DOHH2 (cell line): Measurements from ENCODE around the gene TFPT.

Source experiments
- H3F3A ChIP-seq: fragments of 200-600 bp; sonication (generic), shearing (Covaris generic); 2 replicates; pipeline ENCODE4 v1.6.0; 2016; ENCODE audit warnings: antibody characterized with exemption, mild to moderate bottlenecking; ENCODE audit not compliant: control insufficient read depth, insufficient read depth
- H3K27ac ChIP-seq: fragments of 200-600 bp; sonication (generic); 2 replicates; pipeline ENCODE4 v1.5.1; 2014; ENCODE audit warnings: low read depth, mild to moderate bottlenecking, low read length, moderate library complexity
- H3K27me3 ChIP-seq: fragments of 200-600 bp; sonication (generic); 2 replicates; pipeline ENCODE4 v1.6.1; 2014; ENCODE audit warnings: mild to moderate bottlenecking, low read length, mixed read lengths; ENCODE audit not compliant: control insufficient read depth
- H3K36me3 ChIP-seq: fragments of 200-600 bp; sonication (generic); 2 replicates; pipeline ENCODE4 v1.6.1; 2014; ENCODE audit warnings: mild to moderate bottlenecking, low read length, moderate library complexity, mixed read lengths; ENCODE audit not compliant: control insufficient read depth
- H3K4me1 ChIP-seq: fragments of 200-600 bp; sonication (generic); 2 replicates; pipeline ENCODE4 v1.6.1; 2014; ENCODE audit warnings: mild to moderate bottlenecking, low read length, mixed read lengths; ENCODE audit not compliant: control insufficient read depth
- H3K4me2 ChIP-seq: fragments of 200-600 bp; sonication (generic); 2 replicates; pipeline ENCODE4 v1.6.0; 2014; ENCODE audit warnings: mild to moderate bottlenecking, low read length, moderate library complexity
- H3K4me3 ChIP-seq: fragments of 200-600 bp; sonication (generic); 2 replicates; pipeline ENCODE4 v1.5.1; 2014; ENCODE audit warnings: mild to moderate bottlenecking, low read length, mixed read lengths
- H3K79me2 ChIP-seq: fragments of 200-600 bp; sonication (generic); 2 replicates; pipeline ENCODE4 v1.6.1; 2014; ENCODE audit warnings: mild to moderate bottlenecking, low read length, mixed read lengths; ENCODE audit not compliant: control insufficient read depth
- H3K9me2 ChIP-seq: fragments of 200-600 bp; sonication (generic); replicated peaks from 2 replicates; pipeline ENCODE4 v1.6.1; 2014; ENCODE audit warnings: mild to moderate bottlenecking, low read length, mixed read lengths; ENCODE audit not compliant: control insufficient read depth
- H3K9me3 ChIP-seq: fragments of 200-600 bp; sonication (generic); 2 replicates; pipeline ENCODE4 v1.6.1; 2014; ENCODE audit warnings: antibody characterized with exemption, low read length, mixed read lengths; ENCODE audit not compliant: control insufficient read depth, insufficient read depth
- H4K20me1 ChIP-seq: fragments of 200-600 bp; sonication (generic); 2 replicates; pipeline ENCODE4 v1.6.0; 2014; ENCODE audit warnings: low read depth, mild to moderate bottlenecking, antibody characterized with exemption, low read length, moderate library complexity; ENCODE audit not compliant: control insufficient read depth, insufficient read depth
- EZH2phosphoT487 ChIP-seq: fragments of 200-600 bp; sonication (generic); IDR thresholded peaks from 2 replicates; pipeline ENCODE4 v1.6.1; 2017; ENCODE audit warnings: borderline replicate concordance, mild to moderate bottlenecking, antibody characterized with exemption, low read length, moderate library complexity, mixed read lengths
- TF ChIP-seq, protein P1 (sequence below): fragments of 200-600 bp; sonication (generic); IDR thresholded peaks from one replicate; pipeline ENCODE4 v1.5.1; 2014; ENCODE audit warnings: antibody characterized with exemption, mild to moderate bottlenecking, low read depth, low read length; ENCODE audit not compliant: poor library complexity, severe bottlenecking

Gene TFPT

DNA sequence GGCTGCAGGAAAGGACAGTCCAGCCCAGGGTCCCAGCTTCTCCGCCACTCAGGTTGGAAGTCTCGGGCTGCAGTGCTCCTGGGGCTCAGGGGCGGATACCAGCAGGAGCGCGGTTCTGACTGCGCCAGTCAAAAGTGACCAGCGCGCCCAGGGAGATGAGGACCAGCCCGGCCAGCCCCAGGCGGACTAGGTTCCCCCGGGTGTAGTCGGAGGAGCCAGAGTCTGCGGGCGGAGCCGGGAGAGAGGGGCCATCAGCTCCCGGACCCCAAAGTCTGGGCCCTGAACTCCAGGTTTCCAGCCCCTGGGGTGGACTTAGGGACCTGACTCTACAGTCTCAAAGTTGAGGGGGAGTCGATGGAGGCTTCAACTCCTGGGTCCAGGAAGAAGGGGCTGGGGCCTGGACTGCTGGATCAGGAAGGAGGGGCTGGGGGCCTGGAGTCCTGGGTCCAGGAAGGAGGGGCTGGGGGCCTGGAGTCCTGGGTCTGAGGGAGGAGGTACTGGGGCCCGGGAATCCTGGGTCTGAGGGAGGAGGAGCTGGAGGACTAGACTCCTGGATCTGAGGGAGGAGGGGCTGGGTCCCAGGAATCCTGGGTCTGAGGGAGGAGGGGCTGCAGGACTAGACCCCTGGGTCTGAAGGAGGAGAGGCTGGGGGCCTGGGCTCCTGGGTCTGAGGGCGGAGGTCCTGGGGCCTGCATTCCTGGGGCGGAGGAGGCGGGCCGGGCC, 20.2 kb downstream of the TFPT start:
- no peak for TF ChIP-seq EZH2phosphoT487
- TF ChIP-seq, protein P1, sequence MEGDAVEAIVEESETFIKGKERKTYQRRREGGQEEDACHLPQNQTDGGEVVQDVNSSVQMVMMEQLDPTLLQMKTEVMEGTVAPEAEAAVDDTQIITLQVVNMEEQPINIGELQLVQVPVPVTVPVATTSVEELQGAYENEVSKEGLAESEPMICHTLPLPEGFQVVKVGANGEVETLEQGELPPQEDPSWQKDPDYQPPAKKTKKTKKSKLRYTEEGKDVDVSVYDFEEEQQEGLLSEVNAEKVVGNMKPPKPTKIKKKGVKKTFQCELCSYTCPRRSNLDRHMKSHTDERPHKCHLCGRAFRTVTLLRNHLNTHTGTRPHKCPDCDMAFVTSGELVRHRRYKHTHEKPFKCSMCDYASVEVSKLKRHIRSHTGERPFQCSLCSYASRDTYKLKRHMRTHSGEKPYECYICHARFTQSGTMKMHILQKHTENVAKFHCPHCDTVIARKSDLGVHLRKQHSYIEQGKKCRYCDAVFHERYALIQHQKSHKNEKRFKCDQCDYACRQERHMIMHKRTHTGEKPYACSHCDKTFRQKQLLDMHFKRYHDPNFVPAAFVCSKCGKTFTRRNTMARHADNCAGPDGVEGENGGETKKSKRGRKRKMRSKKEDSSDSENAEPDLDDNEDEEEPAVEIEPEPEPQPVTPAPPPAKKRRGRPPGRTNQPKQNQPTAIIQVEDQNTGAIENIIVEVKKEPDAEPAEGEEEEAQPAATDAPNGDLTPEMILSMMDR: no peak
- Histone ChIP-seq H3K4me2 (peak overlapping the region; percentile 100), H4K20me1 (no peaks in the 10 kb centered on the region), H3K79me2 (no peaks in the 10 kb centered on the region), H3K27me3 (no peaks in the 10 kb centered on the region), H3K4me3 (peak overlapping the region; percentile 92; the same call in 1 of the 2 replicates), H3K9me2 (no peaks in the 10 kb centered on the region), H3K36me3 (no peaks in the 10 kb centered on the region), H3K27ac (no peak overlapping the region), H3K4me1 (peaks cover 17% of the 10 kb centered on the region), H3K9me3 (peaks cover 3% of the 10 kb centered on the region; the same call in 1 of the 2 replicates), H3F3A (peaks cover 3% of the 10 kb centered on the region; the same call in 1 of the 2 replicates)

DNA sequence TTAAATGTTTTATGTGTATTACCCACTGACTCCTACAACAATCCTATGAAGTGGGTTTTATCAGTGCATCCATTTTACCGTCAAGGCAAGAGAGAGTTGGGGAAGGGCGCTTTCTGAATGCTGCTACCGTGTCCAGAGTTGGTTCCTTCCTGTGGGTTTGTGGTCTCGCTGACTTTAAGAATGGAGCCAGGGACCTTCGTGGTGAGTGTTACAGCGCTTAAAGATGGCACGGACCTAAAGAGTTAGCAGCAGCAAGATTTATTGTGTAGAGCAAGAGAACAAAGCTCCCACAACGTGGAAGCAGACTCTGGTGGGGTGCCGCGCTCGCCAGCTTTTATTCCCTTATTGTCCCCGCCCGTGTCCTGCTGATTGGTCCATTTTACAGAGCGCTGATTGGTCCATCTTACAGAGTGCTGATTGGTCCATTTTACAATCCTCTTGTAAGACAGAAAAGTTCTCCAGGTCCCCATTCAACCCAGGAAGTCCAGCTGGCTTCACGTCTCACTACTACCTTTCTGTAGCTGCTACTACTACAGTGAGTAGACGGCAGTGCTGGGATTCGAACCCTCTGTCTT, 20.9 kb downstream of the TFPT start:
- peaks cover 17% of the 10 kb centered on the region for H3K4me1 ChIP-seq
- no peaks in the 10 kb centered on the region for H3K36me3 ChIP-seq
- H3K9me2 ChIP-seq: no peaks in the 10 kb centered on the region
- H4K20me1 ChIP-seq: no peaks in the 10 kb centered on the region
- peaks cover 3% of the 10 kb centered on the region; the same call in 1 of the 2 replicates for H3F3A ChIP-seq
- no peaks in the 10 kb centered on the region for H3K79me2 ChIP-seq
- TF ChIP-seq, protein P1: no peak
- no peak for TF ChIP-seq EZH2phosphoT487
- no peak overlapping the region for H3K4me3 ChIP-seq
- no peak overlapping the region for H3K4me2 ChIP-seq
- no peak overlapping the region for H3K27ac ChIP-seq
- H3K9me3 ChIP-seq: peaks cover 3% of the 10 kb centered on the region; the same call in 1 of the 2 replicates
- no peaks in the 10 kb centered on the region for H3K27me3 ChIP-seq

DNA sequence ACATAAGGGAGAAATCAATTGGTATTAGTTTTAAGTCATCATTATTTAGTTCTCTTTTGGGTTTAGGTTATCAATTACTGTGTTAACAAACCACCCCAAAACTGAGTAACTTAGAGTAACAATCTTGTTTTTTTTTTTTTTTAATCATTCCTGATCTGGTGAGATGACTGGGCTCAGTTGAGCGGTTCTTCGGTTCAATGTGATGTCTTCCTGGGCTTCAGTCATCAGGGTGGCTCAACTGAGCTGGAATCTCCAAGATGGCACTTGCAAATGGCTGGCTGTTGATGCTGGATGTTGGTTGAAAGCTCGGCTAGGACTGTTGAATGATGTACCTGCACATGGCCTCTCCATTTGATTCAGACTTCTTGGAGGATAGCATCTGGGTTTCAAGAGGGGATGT, 31.0 kb downstream of the TFPT start:
- Histone ChIP-seq H3K9me3 (peaks cover 6% of the 10 kb centered on the region; the same call in 1 of the 2 replicates), H3K4me2 (no peak overlapping the region), H3K27me3 (no peaks in the 10 kb centered on the region), H3K9me2 (no peaks in the 10 kb centered on the region), H4K20me1 (no peaks in the 10 kb centered on the region), H3F3A (no peaks in the 10 kb centered on the region), H3K4me1 (no peaks in the 10 kb centered on the region), H3K4me3 (no peak overlapping the region), H3K27ac (no peak overlapping the region), H3K79me2 (no peaks in the 10 kb centered on the region), H3K36me3 (no peaks in the 10 kb centered on the region)
- no peak for TF ChIP-seq EZH2phosphoT487
- TF ChIP-seq, protein P1: no peak
